MM.1S (cell line): Measurements from ENCODE around the gene CYTH1.

Experiments used
- DNase-seq: peaks from one replicate; pipeline ENCODE4 v3.0.0-alpha.2; 2015
- H2AFZ ChIP-seq: fragments of 300-600 bp; sonication (generic); 2 replicates; pipeline ENCODE4 v1.6.0; 2016; ENCODE audit warnings: antibody characterized with exemption, low read length
- H3F3A ChIP-seq: fragments of 300-600 bp; sonication (generic); 2 replicates; pipeline ENCODE4 v1.6.1; 2016; ENCODE audit warnings: mild to moderate bottlenecking, antibody characterized with exemption, low read length, moderate library complexity, mixed read lengths; ENCODE audit not compliant: insufficient read depth
- H3K27ac ChIP-seq: fragments of 300-600 bp; sonication (generic); 2 replicates; pipeline ENCODE4 v1.5.1; 2016; ENCODE audit warnings: mild to moderate bottlenecking, low read length
- H3K27me3 ChIP-seq: fragments of 300-600 bp; sonication (generic); replicated peaks from 2 replicates; pipeline ENCODE4 v1.6.0; 2016; ENCODE audit warnings: low read length; ENCODE audit not compliant: insufficient read depth
- H3K36me3 ChIP-seq: fragments of 300-600 bp; sonication (generic); replicated peaks from 2 replicates; pipeline ENCODE4 v1.6.1; 2016; ENCODE audit warnings: mild to moderate bottlenecking, low read length, mixed read lengths; ENCODE audit not compliant: insufficient read depth
- H3K4me1 ChIP-seq: fragments of 300-600 bp; sonication (generic); 2 replicates; pipeline ENCODE4 v1.6.1; 2016; ENCODE audit warnings: low read length, mixed read lengths
- H3K4me2 ChIP-seq: fragments of 300-600 bp; sonication (generic); 2 replicates; pipeline ENCODE4 v1.6.0; 2016; ENCODE audit warnings: low read depth, low read length
- H3K4me3 ChIP-seq: fragments of 300-600 bp; sonication (generic); 2 replicates; pipeline ENCODE4 v1.5.1; 2016; ENCODE audit warnings: low read length, mixed read lengths
- H3K79me2 ChIP-seq: fragments of 300-600 bp; sonication (generic); 2 replicates; pipeline ENCODE4 v1.6.1; 2016; ENCODE audit warnings: mixed run types, low read length, mixed read lengths
- H3K9ac ChIP-seq: fragments of 300-600 bp; sonication (generic); 2 replicates; pipeline ENCODE4 v1.6.1; 2016; ENCODE audit warnings: low read length, mixed read lengths
- H3K9me2 ChIP-seq: fragments of 300-600 bp; sonication (generic); replicated peaks from 2 replicates; pipeline ENCODE4 v1.6.1; 2016; ENCODE audit warnings: mild to moderate bottlenecking, low read length, mixed read lengths; ENCODE audit not compliant: insufficient read depth
- H3K9me3 ChIP-seq: fragments of 300-600 bp; sonication (generic); replicated peaks from 2 replicates; pipeline ENCODE4 v1.6.1; 2016; ENCODE audit warnings: mild to moderate bottlenecking, low read length, mixed read lengths; ENCODE audit not compliant: insufficient read depth
- H4K20me1 ChIP-seq: fragments of 300-600 bp; sonication (generic); 2 replicates; pipeline ENCODE4 v1.6.1; 2016; ENCODE audit warnings: mild to moderate bottlenecking, low read length, moderate library complexity, mixed read lengths; ENCODE audit not compliant: insufficient read depth
- CTCF ChIP-seq: fragments of 300-600 bp; sonication (generic); IDR thresholded peaks from 2 replicates; pipeline ENCODE4 v1.5.1; 2016; ENCODE audit warnings: antibody characterized with exemption, low read length, mixed read lengths
- EZH2 ChIP-seq: fragments of 300-600 bp; sonication (generic); optimal IDR thresholded peaks from 2 replicates; pipeline ENCODE3; 2017; ENCODE audit warnings: low read depth, mild to moderate bottlenecking, antibody characterized with exemption, low read length, mixed read lengths
- EZH2phosphoT487 ChIP-seq: fragments of 300-600 bp; sonication (generic); IDR thresholded peaks from 2 replicates; pipeline ENCODE4 v1.6.1; 2018; ENCODE audit warnings: antibody characterized with exemption, low read length

CYTH1 gene

DNA sequence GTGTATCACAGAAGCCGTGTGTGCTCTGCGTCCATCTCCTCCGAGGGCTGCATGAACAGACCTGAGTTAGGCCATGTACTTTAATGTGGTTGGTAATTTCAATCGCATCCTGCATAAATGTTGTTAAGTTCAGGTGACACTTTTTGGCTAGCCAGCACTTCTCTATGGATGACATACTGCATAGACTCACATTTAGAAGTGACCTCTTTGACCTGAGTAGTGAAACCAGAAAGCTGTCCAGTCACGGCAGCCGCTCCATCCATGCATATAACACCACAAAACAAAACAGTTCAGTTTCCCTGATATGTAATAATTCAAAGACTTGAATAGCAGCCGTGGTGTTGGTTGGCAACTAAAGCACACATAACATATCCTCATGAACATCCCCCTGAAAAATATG is 94.1 kb downstream of the CYTH1 start:
- Histone ChIP-seq H4K20me1 (no peaks in the 10 kb centered on the region), H3K9me2 (no peaks in the 10 kb centered on the region), H3K79me2 (peaks cover 17% of the 10 kb centered on the region; the same call in 1 of the 2 replicates), H3K27ac (no peak overlapping the region), H3K9me3 (no peaks in the 10 kb centered on the region), H2AFZ (no peak overlapping the region), H3K27me3 (no peaks in the 10 kb centered on the region), H3K36me3 (peaks cover 27% of the 10 kb centered on the region), H3K9ac (no peak overlapping the region), H3K4me2 (no peak overlapping the region), H3K4me1 (no peaks in the 10 kb centered on the region), H3K4me3 (no peak overlapping the region), H3F3A (0 out of 2 replicates have a peak, but pooled peaks cover 3% of the 10 kb centered on the region)
- no peak for DNase-seq
- TF ChIP-seq EZH2 = no peak
- no peak for TF ChIP-seq CTCF
- no peak for TF ChIP-seq EZH2phosphoT487

DNA sequence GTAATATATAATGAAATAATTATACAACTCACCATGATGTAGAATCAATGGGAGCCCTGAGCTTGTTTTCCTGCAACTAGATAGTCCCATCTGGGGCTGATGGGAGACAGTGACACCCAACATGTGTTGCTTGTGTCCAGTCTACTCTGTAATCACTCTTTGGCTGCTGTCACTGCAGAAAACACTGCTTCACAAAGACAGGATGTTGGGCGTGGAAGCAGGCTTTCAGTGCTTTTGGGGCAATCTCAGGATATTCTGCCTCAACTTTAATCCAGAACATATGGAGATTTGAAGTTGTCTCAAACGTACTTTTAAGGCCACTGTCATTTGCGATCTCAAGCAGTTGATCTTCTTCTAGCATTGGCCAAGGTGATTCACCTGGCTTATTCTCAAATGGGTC is 94.9 kb downstream of the CYTH1 start:
- Histone ChIP-seq H3K9ac (no peak overlapping the region), H3K4me2 (no peak overlapping the region), H4K20me1 (no peaks in the 10 kb centered on the region), H3K9me3 (no peaks in the 10 kb centered on the region), H3K36me3 (peaks cover 27% of the 10 kb centered on the region), H3K27ac (no peak overlapping the region), H2AFZ (no peak overlapping the region), H3K4me1 (no peaks in the 10 kb centered on the region), H3F3A (0 out of 2 replicates have a peak, but pooled peaks cover 3% of the 10 kb centered on the region), H3K4me3 (no peak overlapping the region), H3K27me3 (no peaks in the 10 kb centered on the region), H3K79me2 (peaks cover 17% of the 10 kb centered on the region; the same call in 1 of the 2 replicates), H3K9me2 (no peaks in the 10 kb centered on the region)
- DNase-seq = no peak
- TF ChIP-seq CTCF = no peak
- TF ChIP-seq EZH2 = no peak
- no peak for TF ChIP-seq EZH2phosphoT487

GRCh38 chr17:78684026-78684425 is 98.0 kb downstream of the CYTH1 start:
- H3F3A ChIP-seq = no peaks in the 10 kb centered on the region
- H3K79me2 ChIP-seq = peaks cover 20% of the 10 kb centered on the region; the same call in 1 of the 2 replicates
- no peak overlapping the region for H2AFZ ChIP-seq
- no peak for TF ChIP-seq CTCF
- no peak for TF ChIP-seq EZH2phosphoT487
- no peak for TF ChIP-seq EZH2
- no peak overlapping the region for H3K4me2 ChIP-seq
- no peaks in the 10 kb centered on the region for H3K4me1 ChIP-seq
- H3K27ac ChIP-seq = no peak overlapping the region
- DNase-seq = no peak
- H3K9ac ChIP-seq = no peak overlapping the region
- H3K36me3 ChIP-seq = peaks cover 23% of the 10 kb centered on the region
- no peaks in the 10 kb centered on the region for H4K20me1 ChIP-seq
- H3K4me3 ChIP-seq = no peak overlapping the region
- H3K9me3 ChIP-seq = no peaks in the 10 kb centered on the region
- H3K9me2 ChIP-seq = no peaks in the 10 kb centered on the region
- no peaks in the 10 kb centered on the region for H3K27me3 ChIP-seq
